Measurements from ENCODE around the gene CCR3.

CCR3 gene

DNA sequence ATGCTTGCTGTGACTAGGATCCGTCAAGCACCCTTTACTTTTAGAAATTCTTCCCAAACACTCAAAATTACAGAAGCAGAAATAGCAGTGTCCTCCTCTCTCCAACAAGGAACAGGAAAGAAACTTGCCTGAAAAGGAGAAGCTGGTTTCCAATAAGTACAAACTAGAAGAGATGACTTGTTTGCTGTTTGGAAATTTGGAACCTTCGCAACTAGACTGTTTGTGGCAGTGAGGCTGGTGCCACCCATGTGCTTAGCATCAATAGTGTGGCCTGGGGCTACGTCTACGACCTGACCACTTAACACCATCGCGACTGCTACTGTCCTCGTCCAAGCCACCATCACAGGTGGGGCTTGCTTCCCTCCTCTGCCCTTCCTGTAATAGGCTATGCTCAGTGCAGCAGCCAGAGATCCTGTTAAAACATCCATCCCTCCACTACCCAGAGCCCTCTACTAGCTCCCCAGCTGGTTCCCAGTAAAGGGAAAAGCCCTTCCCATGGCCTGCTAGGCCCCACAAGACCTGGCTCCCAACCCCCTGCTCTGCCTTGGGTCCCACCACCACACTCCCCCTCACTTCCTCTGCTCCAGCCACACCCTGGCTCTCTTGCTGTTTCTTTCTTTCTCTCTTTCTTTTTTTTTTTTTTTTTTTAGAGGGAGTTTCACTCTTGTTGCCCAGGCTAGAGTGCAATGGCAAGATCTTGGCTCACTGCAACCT, 59.0 kb downstream of the CCR3 start:
- H3K27ac ChIP-seq = no peak overlapping the region
- H3K9ac ChIP-seq (ENCODE audit: insufficient read length) = no peak overlapping the region
- no peak overlapping the region for H3K4me3 ChIP-seq
- no peak for DNase-seq (ENCODE audit: low read depth, low spot score)
- H3K36me3 ChIP-seq (ENCODE audit: insufficient read depth, low read length) = no peaks in the 10 kb centered on the region
- no peaks in the 10 kb centered on the region for H3K9me3 ChIP-seq (ENCODE audit: low read depth, low read length)
- TF ChIP-seq FOXP2 (optimal IDR thresholded peaks at IDR 0.05; ENCODE audit: control extremely low read depth, extremely low read length, insufficient read depth) (no peak), POLR2AphosphoS5 (IDR thresholded peaks at IDR 0.05; ENCODE audit: borderline replicate concordance, low read depth, low read length) (no peak), EZH2 (IDR thresholded peaks at IDR 0.05) (no peak)

DNA sequence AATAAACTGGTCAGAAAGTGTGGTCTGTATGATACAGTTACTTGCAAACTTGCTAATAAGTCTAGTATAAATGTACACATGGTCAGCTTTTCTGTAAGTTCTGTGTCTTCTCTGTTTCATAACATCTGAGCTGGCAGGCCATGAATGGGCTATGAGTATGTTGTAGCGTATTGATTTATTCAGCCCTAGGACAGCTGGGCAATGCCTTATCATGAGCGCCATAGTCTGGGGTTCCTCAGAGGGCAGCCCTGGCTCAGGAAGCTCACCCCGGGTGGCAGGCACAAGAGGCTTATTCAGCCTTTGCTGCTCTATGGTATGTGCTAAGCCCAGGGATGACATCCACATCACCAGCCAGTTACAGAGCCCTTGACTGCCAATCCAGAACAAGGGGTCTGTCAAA, 61.0 kb downstream of the CCR3 start:
- no peaks in the 10 kb centered on the region for H3K36me3 ChIP-seq (ENCODE audit: insufficient read depth, low read length)
- H3K27ac ChIP-seq = no peak overlapping the region
- no peaks in the 10 kb centered on the region for H3K9me3 ChIP-seq (ENCODE audit: low read depth, low read length)
- DNase-seq (ENCODE audit: low read depth, low spot score) = no peak
- no peak overlapping the region for H3K9ac ChIP-seq (ENCODE audit: insufficient read length)
- TF ChIP-seq FOXP2 (optimal IDR thresholded peaks at IDR 0.05; ENCODE audit: control extremely low read depth, extremely low read length, insufficient read depth) (no peak), POLR2AphosphoS5 (IDR thresholded peaks at IDR 0.05; ENCODE audit: borderline replicate concordance, low read depth, low read length) (no peak), EZH2 (IDR thresholded peaks at IDR 0.05) (no peak)
- no peak overlapping the region for H3K4me3 ChIP-seq

DNA sequence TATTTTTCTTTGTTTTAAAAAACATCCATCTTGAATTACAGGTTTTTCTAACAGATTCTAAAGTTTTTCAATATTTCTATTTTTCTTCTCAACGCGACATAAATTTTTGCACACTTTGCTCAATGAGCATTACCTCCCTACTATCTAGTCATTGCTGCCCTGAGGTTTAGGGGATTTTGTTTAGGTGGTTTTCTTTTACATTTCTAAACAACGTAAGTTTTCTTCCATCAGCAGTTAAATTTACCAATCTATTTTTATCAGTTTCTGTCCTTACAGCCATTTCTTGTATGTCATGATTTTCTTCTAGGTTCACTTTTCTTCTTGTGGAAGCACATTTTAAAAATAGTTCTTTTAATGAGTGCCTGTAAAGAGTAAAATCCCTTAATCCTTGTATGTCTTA, 62.5 kb downstream of the CCR3 start:
- no peaks in the 10 kb centered on the region for H3K9me3 ChIP-seq (ENCODE audit: low read depth, low read length)
- no peak for TF ChIP-seq POLR2AphosphoS5 (IDR thresholded peaks at IDR 0.05; ENCODE audit: borderline replicate concordance, low read depth, low read length)
- no peak for TF ChIP-seq EZH2 (IDR thresholded peaks at IDR 0.05)
- TF ChIP-seq FOXP2 (optimal IDR thresholded peaks at IDR 0.05; ENCODE audit: control extremely low read depth, extremely low read length, insufficient read depth) = no peak
- no peak for DNase-seq (ENCODE audit: low read depth, low spot score)
- no peaks in the 10 kb centered on the region for H3K36me3 ChIP-seq (ENCODE audit: insufficient read depth, low read length)
- no peak overlapping the region for H3K27ac ChIP-seq
- no peak overlapping the region for H3K9ac ChIP-seq (ENCODE audit: insufficient read length)
- no peak overlapping the region for H3K4me3 ChIP-seq

DNA sequence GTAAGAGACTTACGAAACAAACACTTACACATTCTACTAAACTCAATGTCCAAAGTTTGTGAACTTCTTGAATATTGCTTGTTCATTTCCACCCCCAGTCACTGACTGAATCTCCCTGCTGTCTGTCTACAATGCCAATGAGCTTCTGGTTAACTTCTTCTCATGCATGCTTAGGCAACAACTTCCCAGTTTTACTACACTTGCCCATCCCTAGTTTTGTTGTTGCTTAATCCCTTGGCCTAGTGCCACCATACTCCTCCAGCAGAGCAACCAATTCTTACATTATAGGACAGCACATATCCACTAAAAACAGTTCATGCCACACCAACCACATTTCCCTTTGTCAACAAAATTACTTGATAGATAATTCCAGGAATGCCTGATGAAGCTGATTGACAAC, 70.7 kb downstream of the CCR3 start:
- H3K27ac ChIP-seq = no peak overlapping the region
- H3K36me3 ChIP-seq (ENCODE audit: insufficient read depth, low read length) = no peaks in the 10 kb centered on the region
- no peak overlapping the region for H3K4me3 ChIP-seq
- DNase-seq (ENCODE audit: low read depth, low spot score) = no peak
- TF ChIP-seq EZH2 (IDR thresholded peaks at IDR 0.05) (no peak), FOXP2 (optimal IDR thresholded peaks at IDR 0.05; ENCODE audit: control extremely low read depth, extremely low read length, insufficient read depth) (no peak)
- H3K9me3 ChIP-seq (ENCODE audit: low read depth, low read length) = no peaks in the 10 kb centered on the region
- H3K9ac ChIP-seq (ENCODE audit: insufficient read length) = no peak overlapping the region

DNA sequence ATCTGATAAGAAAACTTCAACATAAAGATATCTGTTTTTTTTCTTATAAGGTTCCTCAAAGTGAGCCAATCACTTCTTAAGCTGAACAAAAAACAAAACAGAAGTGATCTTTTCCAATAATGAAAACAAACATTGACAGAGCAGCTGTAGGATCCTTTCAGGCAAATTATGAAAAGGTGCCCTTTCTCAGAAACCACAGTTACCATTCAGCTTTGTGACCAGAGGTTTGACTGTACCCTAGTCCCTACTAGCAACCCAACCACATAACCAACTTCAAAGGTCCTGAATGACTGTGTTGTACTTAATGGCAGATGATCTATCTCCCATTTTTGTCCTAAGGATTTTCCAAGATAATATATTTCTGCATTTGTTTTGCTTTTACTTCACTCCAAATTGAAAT, 72.3 kb downstream of the CCR3 start:
- TF ChIP-seq POLR2AphosphoS5 (IDR thresholded peaks at IDR 0.05; ENCODE audit: borderline replicate concordance, low read depth, low read length) = no peak
- no peak for TF ChIP-seq EZH2 (IDR thresholded peaks at IDR 0.05)
- TF ChIP-seq FOXP2 (optimal IDR thresholded peaks at IDR 0.05; ENCODE audit: control extremely low read depth, extremely low read length, insufficient read depth) = no peak
- H3K27ac ChIP-seq = no peak overlapping the region
- no peaks in the 10 kb centered on the region for H3K36me3 ChIP-seq (ENCODE audit: insufficient read depth, low read length)
- no peak overlapping the region for H3K4me3 ChIP-seq
- no peaks in the 10 kb centered on the region for H3K9me3 ChIP-seq (ENCODE audit: low read depth, low read length)
- H3K9ac ChIP-seq (ENCODE audit: insufficient read length) = no peak overlapping the region
- no peak for DNase-seq (ENCODE audit: low read depth, low spot score)

DNA sequence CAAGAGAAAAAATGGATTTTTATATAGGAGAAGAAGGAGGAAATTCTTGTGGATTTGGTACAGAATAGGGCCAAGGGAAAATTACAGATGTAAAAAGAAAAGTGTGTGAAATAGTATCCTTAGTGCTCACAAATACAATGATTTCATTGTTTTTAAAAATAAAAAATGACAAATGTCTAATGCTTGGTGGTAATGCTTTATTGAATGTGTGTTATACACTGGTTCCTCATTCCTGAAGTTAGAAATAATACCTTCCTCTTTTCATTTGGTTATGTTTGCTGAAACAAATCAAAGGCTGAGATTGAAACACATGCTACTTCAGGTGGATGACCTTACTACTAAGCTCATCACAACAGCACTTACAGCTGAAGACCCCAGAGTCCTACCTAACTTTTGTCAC, 73.9 kb downstream of the CCR3 start:
- TF ChIP-seq POLR2AphosphoS5 (IDR thresholded peaks at IDR 0.05; ENCODE audit: borderline replicate concordance, low read depth, low read length) (no peak), EZH2 (IDR thresholded peaks at IDR 0.05) (no peak), FOXP2 (optimal IDR thresholded peaks at IDR 0.05; ENCODE audit: control extremely low read depth, extremely low read length, insufficient read depth) (no peak)
- Histone ChIP-seq H3K27ac (no peak overlapping the region), H3K36me3 (ENCODE audit: insufficient read depth, low read length) (no peaks in the 10 kb centered on the region), H3K4me3 (no peak overlapping the region), H3K9ac (ENCODE audit: insufficient read length) (no peak overlapping the region), H3K9me3 (ENCODE audit: low read depth, low read length) (no peaks in the 10 kb centered on the region)
- no peak for DNase-seq (ENCODE audit: low read depth, low spot score)
